ENCODE results near the gene TMEM125. TPM values are rescaled to one million over a fixed set of nuclear protein-coding genes. Genes with fewer than 3 reads are reported as not detected.

TMEM125 gene
- total RNA-seq, 1 experiment from 2014 or later: 21.5 TPM

DNA sequence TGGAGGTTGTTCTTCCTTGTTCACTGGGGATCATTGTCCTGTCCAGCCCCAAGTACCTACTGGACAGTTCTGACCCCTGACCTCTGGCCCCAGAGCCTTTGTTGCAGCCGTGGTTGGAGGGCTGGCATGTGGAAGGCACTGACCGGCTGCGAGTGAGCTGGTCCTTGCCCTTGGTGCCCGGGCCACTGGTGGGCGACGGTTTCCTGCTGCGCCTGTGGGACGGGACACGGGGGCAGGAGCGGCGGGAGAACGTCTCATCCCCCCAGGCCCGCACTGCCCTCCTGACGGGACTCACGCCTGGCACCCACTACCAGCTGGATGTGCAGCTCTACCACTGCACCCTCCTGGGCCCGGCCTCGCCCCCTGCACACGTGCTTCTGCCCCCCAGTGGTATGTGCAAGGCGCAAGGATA is 42.4 kb downstream of the TMEM125 start:
- POLR2A ChIA-PET: no interaction called here
- ATAC-seq (no peak), DNase-seq (ENCODE audit: low spot score) (no peak)
- Mint-ChIP-seq H3K4me1 (no peaks in the 10 kb centered on the region), H3K9me3 (no peaks in the 10 kb centered on the region), H3K36me3 (no peaks in the 10 kb centered on the region), H3K4me3 (no peak overlapping the region), H3K27me3 (ENCODE audit: low read depth) (no peaks in the 10 kb centered on the region; the same call in 1 of the 2 replicates), H3K27ac (no peak overlapping the region)
- no peak for TF ChIP-seq HMGA2 (CRISPR knock-in tag; IDR thresholded peaks at IDR 0.05)
- TF ChIP-seq ESRRA (CRISPR knock-in tag; IDR thresholded peaks at IDR 0.05; ENCODE audit: borderline replicate concordance): no peak
- TF ChIP-seq, protein P1, sequence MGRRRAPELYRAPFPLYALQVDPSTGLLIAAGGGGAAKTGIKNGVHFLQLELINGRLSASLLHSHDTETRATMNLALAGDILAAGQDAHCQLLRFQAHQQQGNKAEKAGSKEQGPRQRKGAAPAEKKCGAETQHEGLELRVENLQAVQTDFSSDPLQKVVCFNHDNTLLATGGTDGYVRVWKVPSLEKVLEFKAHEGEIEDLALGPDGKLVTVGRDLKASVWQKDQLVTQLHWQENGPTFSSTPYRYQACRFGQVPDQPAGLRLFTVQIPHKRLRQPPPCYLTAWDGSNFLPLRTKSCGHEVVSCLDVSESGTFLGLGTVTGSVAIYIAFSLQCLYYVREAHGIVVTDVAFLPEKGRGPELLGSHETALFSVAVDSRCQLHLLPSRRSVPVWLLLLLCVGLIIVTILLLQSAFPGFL (CRISPR knock-in tag; IDR thresholded peaks at IDR 0.05; ENCODE audit: borderline replicate concordance): no peak
- CTCF ChIA-PET: interaction anchor here (1.5 to 1.6 kb wide), 2 partner anchors 46 to 85 kb away, joined by 3 to 5 read pairs; partner anchors contain the start of gene CDC20

DNA sequence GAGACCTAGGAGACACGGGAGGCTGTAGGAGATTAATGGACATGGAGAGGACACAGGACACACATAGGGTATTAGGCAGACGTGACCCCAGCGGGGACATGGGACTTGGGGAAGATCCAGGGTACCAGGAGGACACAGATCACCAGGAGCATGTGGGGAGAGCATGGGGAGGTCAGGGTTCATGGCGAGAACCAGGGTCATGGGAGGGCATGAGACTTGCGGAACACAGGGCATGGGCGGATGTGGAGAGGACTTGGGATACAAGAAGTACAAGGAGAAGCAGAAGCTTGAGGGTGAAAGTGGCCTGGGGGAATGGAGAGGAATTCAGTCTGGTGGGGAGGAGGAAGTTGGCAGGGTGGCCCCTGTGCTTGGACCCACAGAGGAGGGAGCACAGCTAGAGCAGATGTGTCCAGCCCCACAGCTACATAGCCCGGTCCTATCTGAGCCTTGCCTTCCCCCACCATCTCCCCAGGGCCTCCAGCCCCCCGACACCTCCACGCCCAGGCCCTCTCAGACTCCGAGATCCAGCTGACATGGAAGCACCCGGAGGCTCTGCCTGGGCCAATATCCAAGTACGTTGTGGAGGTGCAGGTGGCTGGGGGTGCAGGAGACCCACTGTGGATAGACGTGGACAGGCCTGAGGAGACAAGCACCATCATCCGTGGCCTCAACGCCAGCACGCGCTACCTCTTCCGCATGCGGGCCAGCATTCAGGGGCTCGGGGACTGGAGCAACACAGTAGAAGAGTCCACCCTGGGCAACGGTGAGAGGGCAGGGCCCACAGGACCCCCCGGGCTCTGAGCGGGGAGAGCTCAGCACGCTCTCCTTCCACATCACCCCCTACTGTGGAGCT is 43.1 kb downstream of the TMEM125 start:
- H3K27ac Mint-ChIP-seq: no peak overlapping the region
- no peak overlapping the region for H3K4me3 Mint-ChIP-seq
- TF ChIP-seq, protein P2, sequence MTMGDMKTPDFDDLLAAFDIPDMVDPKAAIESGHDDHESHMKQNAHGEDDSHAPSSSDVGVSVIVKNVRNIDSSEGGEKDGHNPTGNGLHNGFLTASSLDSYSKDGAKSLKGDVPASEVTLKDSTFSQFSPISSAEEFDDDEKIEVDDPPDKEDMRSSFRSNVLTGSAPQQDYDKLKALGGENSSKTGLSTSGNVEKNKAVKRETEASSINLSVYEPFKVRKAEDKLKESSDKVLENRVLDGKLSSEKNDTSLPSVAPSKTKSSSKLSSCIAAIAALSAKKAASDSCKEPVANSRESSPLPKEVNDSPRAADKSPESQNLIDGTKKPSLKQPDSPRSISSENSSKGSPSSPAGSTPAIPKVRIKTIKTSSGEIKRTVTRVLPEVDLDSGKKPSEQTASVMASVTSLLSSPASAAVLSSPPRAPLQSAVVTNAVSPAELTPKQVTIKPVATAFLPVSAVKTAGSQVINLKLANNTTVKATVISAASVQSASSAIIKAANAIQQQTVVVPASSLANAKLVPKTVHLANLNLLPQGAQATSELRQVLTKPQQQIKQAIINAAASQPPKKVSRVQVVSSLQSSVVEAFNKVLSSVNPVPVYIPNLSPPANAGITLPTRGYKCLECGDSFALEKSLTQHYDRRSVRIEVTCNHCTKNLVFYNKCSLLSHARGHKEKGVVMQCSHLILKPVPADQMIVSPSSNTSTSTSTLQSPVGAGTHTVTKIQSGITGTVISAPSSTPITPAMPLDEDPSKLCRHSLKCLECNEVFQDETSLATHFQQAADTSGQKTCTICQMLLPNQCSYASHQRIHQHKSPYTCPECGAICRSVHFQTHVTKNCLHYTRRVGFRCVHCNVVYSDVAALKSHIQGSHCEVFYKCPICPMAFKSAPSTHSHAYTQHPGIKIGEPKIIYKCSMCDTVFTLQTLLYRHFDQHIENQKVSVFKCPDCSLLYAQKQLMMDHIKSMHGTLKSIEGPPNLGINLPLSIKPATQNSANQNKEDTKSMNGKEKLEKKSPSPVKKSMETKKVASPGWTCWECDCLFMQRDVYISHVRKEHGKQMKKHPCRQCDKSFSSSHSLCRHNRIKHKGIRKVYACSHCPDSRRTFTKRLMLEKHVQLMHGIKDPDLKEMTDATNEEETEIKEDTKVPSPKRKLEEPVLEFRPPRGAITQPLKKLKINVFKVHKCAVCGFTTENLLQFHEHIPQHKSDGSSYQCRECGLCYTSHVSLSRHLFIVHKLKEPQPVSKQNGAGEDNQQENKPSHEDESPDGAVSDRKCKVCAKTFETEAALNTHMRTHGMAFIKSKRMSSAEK (CRISPR knock-in tag; IDR thresholded peaks at IDR 0.05; ENCODE audit: borderline replicate concordance): no peak
- CTCF ChIA-PET: interaction anchor here (1.5 to 1.6 kb wide), 3 partner anchors 28 to 86 kb away, joined by 3 to 5 read pairs (median 3); partner anchors contain the start of genes C1orf210 and CDC20
- DNase-seq (ENCODE audit: low spot score): no peak
- no peaks in the 10 kb centered on the region for H3K36me3 Mint-ChIP-seq
- peaks cover 3% of the 10 kb centered on the region for H3K4me1 Mint-ChIP-seq
- no peaks in the 10 kb centered on the region; the same call in 1 of the 2 replicates for H3K27me3 Mint-ChIP-seq (ENCODE audit: low read depth)
- no peaks in the 10 kb centered on the region for H3K9me3 Mint-ChIP-seq
- ATAC-seq: no peak
- POLR2A ChIA-PET: no interaction called here

DNA sequence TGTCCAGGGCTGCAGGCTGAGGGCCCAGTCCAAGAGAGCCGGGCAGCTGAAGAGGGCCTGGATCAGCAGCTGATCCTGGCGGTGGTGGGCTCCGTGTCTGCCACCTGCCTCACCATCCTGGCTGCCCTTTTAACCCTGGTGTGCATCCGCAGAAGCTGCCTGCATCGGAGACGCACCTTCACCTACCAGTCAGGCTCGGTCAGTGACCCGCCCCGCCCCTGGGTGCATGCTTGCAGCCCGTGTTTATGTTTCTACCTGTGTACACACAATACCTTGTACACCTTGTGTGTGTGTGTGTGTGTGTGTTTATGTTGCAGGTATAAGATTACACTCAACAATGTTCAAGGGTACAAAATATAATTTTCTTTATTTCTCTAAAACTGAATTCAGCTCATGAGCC is 44.0 kb downstream of the TMEM125 start:
- DNase-seq (ENCODE audit: low spot score) (no peak), ATAC-seq (no peak)
- ChIA-PET CTCF (interaction anchor here (1.5 kb wide), 1 partner anchor 29 kb away, joined by 3 read pairs; the partner anchor contains the start of gene C1orf210), POLR2A (no interaction called here)
- H3K36me3 Mint-ChIP-seq: no peaks in the 10 kb centered on the region
- no peak overlapping the region for H3K4me3 Mint-ChIP-seq
- H3K4me1 Mint-ChIP-seq: peaks cover 6% of the 10 kb centered on the region
- no peaks in the 10 kb centered on the region for H3K9me3 Mint-ChIP-seq
- H3K27me3 Mint-ChIP-seq (ENCODE audit: low read depth): no peaks in the 10 kb centered on the region
- H3K27ac Mint-ChIP-seq: no peak overlapping the region
- TF ChIP-seq TEAD4 (CRISPR knock-in tag; IDR thresholded peaks at IDR 0.05) (no peak), MXD4 (CRISPR knock-in tag; IDR thresholded peaks at IDR 0.05; ENCODE audit: borderline replicate concordance) (no peak), SP1 (CRISPR knock-in tag; conservative IDR thresholded peaks at IDR 0.05) (no peak), TEAD1 (CRISPR knock-in tag; IDR thresholded peaks at IDR 0.05) (no peak), EMX1 (CRISPR knock-in tag; IDR thresholded peaks at IDR 0.05) (no peak)
- TF ChIP-seq, protein P3, sequence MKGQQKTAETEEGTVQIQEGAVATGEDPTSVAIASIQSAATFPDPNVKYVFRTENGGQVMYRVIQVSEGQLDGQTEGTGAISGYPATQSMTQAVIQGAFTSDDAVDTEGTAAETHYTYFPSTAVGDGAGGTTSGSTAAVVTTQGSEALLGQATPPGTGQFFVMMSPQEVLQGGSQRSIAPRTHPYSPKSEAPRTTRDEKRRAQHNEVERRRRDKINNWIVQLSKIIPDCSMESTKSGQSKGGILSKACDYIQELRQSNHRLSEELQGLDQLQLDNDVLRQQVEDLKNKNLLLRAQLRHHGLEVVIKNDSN (CRISPR knock-in tag; IDR thresholded peaks at IDR 0.05): no peak
- TF ChIP-seq, protein P4, sequence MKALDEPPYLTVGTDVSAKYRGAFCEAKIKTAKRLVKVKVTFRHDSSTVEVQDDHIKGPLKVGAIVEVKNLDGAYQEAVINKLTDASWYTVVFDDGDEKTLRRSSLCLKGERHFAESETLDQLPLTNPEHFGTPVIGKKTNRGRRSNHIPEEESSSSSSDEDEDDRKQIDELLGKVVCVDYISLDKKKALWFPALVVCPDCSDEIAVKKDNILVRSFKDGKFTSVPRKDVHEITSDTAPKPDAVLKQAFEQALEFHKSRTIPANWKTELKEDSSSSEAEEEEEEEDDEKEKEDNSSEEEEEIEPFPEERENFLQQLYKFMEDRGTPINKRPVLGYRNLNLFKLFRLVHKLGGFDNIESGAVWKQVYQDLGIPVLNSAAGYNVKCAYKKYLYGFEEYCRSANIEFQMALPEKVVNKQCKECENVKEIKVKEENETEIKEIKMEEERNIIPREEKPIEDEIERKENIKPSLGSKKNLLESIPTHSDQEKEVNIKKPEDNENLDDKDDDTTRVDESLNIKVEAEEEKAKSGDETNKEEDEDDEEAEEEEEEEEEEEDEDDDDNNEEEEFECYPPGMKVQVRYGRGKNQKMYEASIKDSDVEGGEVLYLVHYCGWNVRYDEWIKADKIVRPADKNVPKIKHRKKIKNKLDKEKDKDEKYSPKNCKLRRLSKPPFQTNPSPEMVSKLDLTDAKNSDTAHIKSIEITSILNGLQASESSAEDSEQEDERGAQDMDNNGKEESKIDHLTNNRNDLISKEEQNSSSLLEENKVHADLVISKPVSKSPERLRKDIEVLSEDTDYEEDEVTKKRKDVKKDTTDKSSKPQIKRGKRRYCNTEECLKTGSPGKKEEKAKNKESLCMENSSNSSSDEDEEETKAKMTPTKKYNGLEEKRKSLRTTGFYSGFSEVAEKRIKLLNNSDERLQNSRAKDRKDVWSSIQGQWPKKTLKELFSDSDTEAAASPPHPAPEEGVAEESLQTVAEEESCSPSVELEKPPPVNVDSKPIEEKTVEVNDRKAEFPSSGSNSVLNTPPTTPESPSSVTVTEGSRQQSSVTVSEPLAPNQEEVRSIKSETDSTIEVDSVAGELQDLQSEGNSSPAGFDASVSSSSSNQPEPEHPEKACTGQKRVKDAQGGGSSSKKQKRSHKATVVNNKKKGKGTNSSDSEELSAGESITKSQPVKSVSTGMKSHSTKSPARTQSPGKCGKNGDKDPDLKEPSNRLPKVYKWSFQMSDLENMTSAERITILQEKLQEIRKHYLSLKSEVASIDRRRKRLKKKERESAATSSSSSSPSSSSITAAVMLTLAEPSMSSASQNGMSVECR (CRISPR knock-in tag; IDR thresholded peaks at IDR 0.05; ENCODE audit: borderline replicate concordance): no peak
- TF ChIP-seq, protein P5, sequence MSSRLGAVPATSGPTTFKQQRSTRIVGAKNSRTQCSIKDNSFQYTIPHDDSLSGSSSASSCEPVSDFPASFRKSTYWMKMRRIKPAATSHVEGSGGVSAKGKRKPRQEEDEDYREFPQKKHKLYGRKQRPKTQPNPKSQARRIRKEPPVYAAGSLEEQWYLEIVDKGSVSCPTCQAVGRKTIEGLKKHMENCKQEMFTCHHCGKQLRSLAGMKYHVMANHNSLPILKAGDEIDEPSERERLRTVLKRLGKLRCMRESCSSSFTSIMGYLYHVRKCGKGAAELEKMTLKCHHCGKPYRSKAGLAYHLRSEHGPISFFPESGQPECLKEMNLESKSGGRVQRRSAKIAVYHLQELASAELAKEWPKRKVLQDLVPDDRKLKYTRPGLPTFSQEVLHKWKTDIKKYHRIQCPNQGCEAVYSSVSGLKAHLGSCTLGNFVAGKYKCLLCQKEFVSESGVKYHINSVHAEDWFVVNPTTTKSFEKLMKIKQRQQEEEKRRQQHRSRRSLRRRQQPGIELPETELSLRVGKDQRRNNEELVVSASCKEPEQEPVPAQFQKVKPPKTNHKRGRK (CRISPR knock-in tag; IDR thresholded peaks at IDR 0.05; ENCODE audit: borderline replicate concordance): no peak
- TF ChIP-seq, protein P6, sequence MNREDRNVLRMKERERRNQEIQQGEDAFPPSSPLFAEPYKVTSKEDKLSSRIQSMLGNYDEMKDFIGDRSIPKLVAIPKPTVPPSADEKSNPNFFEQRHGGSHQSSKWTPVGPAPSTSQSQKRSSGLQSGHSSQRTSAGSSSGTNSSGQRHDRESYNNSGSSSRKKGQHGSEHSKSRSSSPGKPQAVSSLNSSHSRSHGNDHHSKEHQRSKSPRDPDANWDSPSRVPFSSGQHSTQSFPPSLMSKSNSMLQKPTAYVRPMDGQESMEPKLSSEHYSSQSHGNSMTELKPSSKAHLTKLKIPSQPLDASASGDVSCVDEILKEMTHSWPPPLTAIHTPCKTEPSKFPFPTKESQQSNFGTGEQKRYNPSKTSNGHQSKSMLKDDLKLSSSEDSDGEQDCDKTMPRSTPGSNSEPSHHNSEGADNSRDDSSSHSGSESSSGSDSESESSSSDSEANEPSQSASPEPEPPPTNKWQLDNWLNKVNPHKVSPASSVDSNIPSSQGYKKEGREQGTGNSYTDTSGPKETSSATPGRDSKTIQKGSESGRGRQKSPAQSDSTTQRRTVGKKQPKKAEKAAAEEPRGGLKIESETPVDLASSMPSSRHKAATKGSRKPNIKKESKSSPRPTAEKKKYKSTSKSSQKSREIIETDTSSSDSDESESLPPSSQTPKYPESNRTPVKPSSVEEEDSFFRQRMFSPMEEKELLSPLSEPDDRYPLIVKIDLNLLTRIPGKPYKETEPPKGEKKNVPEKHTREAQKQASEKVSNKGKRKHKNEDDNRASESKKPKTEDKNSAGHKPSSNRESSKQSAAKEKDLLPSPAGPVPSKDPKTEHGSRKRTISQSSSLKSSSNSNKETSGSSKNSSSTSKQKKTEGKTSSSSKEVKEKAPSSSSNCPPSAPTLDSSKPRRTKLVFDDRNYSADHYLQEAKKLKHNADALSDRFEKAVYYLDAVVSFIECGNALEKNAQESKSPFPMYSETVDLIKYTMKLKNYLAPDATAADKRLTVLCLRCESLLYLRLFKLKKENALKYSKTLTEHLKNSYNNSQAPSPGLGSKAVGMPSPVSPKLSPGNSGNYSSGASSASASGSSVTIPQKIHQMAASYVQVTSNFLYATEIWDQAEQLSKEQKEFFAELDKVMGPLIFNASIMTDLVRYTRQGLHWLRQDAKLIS (CRISPR knock-in tag; IDR thresholded peaks at IDR 0.05; ENCODE audit: borderline replicate concordance): no peak

Data from WTC11 (cell line).